NCI-H345 treated with DMSO at 0.1 percent for 48 hours (cell line): ENCODE measurements around the gene XRN2.
"Not testable (repeated sequence)": the region's sequence is repeated elsewhere in the genome, so short reads cannot be mapped to it uniquely, and the experiment has no call there.

ENCODE experiments used
- DNase-seq: peaks from one replicate; lab custom pipeline; 2025; ENCODE audit not compliant: unreplicated experiment; lab: John Stamatoyannopoulos, UW

Gene XRN2

DNA sequence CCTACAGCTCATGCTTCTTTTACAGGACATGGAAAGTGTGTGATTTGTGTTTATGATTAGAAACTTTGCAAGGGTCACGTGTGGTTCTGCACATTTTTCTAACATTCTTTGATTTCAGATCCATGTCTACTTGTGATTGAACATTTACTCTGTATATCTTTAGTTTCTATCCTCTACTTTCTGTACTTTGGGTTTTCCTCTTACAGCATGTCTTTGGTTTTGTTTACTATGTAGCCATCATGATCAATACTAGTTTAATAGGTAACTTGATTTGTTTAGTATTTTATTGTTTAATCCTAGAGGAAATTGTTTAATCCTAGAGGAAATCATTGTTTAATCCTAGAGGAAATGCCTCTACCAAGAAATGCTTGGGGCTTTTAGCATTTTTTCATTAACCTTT, 41.8 kb downstream of the XRN2 start:
- DNase-seq, result no peak

DNA sequence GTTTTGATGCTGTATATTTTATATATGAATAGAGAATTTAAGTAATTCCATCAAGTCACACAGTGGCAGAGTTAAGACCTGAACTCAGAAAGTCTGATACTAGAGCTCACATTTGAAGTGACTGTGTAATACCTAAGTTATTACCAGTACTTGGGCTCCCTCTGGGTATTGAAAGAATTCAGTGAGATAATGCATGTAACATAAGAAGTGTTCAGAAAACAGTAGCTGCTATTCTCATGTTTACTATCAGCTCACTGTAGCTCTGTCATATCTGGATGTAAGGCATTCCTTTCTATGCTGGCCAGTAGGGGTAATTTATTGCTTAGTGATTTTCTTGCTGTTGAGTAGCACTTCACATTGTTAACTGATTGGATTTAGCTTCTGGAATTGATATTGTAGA, 49.6 kb downstream of the XRN2 start:
- DNase-seq, result no peak

GRCh38 chr20:21353236-21353635, 50.1 kb downstream of the XRN2 start:
- no peak for DNase-seq

- DNase-seq, result no peak
Measured at GRCh38 chr20:21355981-21356380, 52.9 kb downstream of the XRN2 start.

GRCh38 chr20:21356386-21356785, 53.3 kb downstream of the XRN2 start:
- no peak for DNase-seq

- DNase-seq, result no peak
Measured at GRCh38 chr20:21357844-21358243, 54.7 kb downstream of the XRN2 start.

DNA sequence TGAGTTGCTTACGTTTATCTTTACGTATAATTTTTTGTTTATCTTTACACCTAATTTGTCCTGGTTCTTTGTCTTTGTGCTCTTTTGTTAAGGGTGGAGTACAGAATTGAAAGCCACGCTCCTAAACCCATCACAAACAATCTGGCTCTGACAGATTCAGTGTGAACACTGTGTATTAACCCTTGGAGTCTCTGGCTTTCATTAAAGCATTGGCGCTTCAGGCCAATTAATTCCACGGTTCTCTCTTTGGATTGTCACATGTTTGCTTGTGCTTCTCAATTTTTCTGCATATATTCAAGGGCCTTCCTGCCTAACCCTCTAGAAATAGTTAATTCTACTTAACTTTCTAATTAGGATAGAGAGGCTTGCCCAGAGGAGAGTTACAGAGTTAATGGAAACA, 55.6 kb downstream of the XRN2 start:
- DNase-seq, result no peak

GRCh38 chr20:21360705-21361104, 57.6 kb downstream of the XRN2 start:
- no peak for DNase-seq

DNA sequence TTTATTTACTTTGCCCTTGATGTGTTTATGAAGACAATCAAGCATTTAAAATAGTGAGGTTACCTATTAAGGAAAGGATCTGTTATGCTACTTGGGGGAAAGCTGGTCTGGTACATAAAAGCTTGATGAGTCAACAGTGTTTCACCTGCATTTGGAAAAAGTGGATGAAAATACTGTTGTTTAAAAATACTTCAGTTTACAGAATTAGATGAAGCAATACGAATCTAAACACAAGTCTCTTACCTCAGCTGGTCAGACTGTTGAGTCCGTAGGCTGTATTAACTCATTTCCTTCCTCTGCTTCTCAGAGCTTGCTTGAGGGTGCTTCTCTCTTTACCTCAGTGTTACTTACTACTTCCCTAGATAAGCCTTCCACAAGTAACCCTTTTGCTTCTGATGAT, 58.1 kb downstream of the XRN2 start:
- DNase-seq, result no peak

DNA sequence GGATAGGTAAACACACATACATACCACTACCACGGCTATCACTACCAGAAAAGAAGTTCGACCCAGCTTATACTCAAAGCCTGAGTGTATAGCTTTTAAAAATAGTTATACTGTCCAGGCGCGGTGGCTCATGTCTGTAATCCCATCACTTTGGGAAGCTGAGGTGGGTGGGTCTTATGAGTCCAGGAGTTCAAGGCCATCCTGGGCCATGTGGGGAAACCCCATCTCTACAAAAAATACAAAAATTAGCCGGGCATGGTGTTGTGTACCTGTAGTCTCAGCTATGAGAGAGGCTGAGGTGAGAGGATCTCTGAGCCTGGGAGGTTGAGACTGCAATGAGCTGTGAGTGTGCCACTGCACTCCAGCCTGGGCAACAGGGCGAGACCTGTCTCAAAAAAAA, 61.3 kb downstream of the XRN2 start:
- no peak for DNase-seq

GRCh38 chr20:21365771-21366170, 62.6 kb downstream of the XRN2 start:
- no peak for DNase-seq

- DNase-seq, result not testable (repeated sequence)
Measured at GRCh38 chr20:21366273-21366672, 63.1 kb downstream of the XRN2 start.

DNA sequence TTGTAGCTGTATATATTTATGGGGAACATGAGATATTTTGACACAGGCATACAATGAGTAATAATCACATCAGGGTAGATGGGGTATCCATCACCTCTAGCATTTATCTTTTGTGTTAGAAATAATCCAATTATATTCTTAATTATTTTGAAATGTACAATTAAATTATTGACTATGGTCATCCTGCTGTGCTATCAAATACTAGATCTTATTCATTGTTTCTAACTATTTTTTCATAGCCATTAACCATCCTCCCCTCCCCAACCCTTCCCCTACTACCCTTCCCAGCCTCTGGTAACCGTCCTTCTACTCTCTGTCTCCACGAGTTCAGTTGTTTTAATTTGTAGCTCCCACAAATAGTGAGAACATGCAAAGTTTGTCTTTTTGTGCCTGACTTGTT, 65.7 kb downstream of the XRN2 start:
- no peak for DNase-seq

DNA sequence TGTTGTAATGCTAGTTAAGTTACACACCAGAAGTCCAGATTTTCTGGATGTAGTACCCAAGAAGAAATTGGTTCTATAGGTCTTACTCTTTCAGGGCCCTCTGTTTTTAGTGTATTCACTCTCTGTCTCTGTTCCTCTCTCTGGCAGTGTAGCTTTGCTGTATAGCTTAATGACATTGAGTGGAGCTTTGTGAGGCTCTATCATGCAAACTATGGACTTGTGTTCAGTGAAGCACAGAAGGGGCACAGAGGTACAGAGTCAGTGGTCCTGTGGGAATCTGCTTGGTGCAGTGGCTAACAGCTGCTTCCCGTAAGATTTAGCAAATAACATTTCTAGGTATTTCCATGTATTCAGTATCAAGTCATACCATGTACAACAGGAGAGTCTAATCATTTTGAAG, 68.1 kb downstream of the XRN2 start:
- no peak for DNase-seq

DNA sequence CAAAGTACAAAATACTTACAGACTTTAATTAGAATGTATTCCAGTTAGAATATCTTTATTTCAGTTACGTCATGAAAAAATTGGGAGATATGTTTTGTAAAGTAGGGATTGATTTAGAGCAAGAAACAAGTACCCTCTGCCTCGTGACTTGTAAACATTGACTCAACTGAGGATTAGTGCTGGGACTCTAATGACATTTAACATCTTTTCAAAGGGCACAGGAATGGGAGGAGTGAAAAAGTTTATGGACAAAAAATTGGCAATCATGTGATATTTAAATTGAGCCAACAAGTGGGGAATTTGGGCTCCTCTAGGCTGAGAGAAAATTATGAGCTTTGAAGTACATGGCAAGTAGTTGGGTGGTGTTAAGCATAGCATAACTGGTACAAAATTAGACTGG, 68.9 kb downstream of the XRN2 start:
- DNase-seq, result no peak

GRCh38 chr20:21373436-21373835, 70.3 kb downstream of the XRN2 start:
- no peak for DNase-seq

DNA sequence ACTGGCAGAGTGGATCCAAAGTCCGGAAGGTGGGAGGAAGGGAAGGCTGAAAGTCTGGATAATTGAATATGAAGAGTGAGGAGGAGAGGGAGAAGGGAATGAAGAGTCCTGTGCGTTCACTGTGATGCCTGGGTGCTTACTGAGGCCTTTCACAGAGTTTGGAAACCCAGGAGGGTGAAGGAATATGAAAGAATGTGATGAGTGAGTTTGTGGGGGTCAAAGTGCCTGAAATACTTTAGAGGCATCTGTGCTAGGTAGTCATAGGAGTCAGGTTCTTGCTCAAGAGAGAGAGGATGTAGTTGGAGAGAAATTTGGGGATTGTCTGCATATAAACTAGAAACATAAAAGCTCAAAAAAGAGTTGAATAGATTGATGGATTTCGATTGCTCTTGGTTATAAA, 73.5 kb downstream of the XRN2 start:
- DNase-seq, result no peak

GRCh38 chr20:21377701-21378100, 74.6 kb downstream of the XRN2 start:
- no peak for DNase-seq

DNA sequence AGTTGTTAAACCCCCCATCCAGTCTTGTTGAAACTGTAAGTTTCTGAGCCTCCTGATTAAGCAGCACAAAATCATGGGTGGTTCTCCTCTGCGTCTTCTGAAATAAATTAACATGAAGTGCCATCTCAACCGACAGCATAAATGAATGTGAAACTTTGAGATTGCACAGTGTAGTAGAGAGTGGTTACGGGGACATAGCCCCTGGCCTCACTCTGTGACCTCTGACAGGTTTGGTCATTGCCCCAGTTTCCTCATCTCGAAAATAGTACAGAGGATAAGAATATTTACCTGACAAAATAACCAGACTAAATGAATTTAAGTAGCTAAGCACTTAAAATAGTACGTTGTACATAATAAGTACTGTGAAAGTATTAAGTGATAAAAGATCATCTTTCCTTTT, 75.1 kb downstream of the XRN2 start:
- DNase-seq, result no peak

DNA sequence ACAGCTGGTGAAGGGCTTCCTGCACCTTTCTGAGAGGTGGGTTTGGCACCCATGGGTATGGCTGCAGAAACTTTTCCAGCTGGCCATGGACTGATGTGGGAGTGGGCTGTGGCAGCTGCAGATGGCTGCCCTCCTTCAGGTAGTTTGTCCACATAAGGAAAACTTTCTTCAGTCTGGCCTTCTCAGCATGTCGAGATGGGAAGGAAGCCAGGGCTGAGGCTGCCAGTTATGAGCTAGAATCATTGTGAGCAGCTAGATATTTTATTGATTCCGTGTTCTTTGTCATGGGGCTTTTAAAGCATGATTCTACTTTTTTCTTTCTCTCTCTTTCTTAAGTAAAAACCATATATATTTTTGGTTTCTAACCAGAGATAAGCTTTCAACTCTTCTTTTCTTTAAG, 77.6 kb downstream of the XRN2 start:
- DNase-seq, result no peak

DNA sequence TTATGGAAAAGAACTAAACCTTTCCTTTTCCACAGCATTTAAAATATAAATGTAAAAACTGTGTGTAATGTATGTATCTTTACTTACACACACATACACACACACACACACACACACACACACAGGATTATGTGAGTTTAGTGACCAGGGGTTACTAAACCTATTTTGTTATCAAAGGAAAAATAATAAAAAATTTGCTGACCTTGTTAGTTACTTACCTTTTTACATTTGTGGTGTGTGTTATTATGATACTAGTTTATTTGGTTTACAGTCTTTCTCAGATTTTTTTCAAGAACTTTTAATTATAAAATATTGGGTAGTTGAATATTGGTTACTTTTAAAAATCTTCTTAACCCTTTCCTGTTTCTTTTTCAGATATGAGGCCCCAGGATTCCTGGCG, 78.5 kb downstream of the XRN2 start:
- no peak for DNase-seq

DNA sequence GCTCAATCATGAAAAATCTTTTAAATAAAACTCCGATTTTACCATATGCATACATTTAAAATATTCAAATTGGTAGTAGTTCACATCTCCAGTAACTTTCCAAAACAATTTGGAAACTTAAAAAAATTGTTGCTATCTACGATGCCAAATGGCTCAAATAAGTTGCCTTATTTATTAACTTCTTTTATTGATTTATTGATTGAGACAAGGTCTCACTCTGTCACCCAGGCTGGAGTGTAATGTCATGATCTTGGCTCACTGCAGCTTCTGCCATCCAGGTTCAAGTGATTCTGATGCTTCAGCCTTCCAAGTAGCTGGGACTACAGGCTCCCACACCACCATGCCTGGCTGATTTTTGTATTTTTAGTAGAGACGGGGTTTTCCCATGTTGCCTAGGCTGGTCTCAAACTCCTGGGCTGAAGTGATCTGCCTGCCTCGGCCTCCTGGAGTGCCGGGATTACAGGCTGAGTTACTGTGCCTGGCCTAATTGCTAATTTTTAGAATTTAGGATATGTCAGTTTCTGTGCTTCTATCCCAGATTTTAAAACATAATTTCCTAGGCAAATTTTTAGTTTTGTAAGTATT, 81.3 kb downstream of the XRN2 start:
- DNase-seq, result no peak

DNA sequence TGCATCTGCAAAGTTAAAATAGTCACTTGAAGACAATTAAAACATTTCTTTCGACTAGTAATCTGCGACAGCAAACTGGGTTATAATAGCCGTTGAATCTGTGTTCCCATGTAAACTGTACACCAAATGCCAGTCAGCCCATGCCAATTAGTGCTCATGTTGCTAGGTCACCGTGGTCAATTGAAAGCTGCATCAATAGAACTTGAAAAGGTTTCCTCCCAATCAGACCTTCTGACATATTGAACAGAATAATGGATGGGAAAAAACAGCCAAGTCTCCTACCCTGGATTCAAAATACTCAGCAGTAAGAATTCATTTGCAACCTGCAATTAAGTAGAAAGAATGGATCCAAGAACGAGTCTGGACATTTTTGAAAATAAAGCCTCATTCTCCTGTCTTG, 83.0 kb downstream of the XRN2 start:
- DNase-seq, result no peak

DNA sequence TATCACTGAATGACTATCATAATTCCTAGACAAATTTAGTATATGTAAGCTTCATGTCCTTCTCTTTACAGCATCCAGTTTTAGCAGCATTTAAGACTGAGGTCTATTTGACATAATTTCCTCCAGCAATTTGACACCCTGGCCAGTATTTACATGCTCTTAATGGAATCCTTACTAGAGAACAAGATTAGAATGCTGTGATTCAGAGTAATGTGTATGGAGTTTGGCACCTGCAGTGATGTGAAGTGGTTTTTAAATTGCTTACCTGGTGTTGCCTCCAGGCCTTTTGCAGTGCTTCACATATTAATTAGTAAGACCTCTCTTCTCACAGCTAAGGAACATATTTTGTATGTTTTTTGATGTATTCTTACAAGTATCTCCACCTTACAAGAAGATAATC, 84.4 kb downstream of the XRN2 start:
- DNase-seq, result peak; percentile 93
